Breast epithelium (tissue), 4 donors: Measurements from ENCODE around the gene HSD11B1. TPM values are rescaled to one million over a fixed set of nuclear protein-coding genes. Genes with fewer than 3 reads are reported as not detected.

Source experiments
- DNase-seq, 2 donors: peaks; one replicate each; pipeline ENCODE4 v3.0.0-alpha.2; 2019; ENCODE audit warnings: low spot score in 2 of 2
- H3K27ac ChIP-seq, 2 donors: fragments of 200-600 bp; sonication (generic) in 1 of 2; one replicate each; pipeline ENCODE4 v1.5.1; 2016 to 2019; ENCODE audit warnings: mild to moderate bottlenecking in 1 of 2
- H3K27me3 ChIP-seq, 2 donors: fragments of 200-600 bp; sonication (generic) in 1 of 2; one replicate each; pipeline versions ENCODE4 v1.5.1 to v1.6.0; 2017 to 2019; ENCODE audit warnings: control low read depth in 1 of 2, mild to moderate bottlenecking in 1 of 2
- H3K36me3 ChIP-seq: fragments of 200-600 bp; one replicate; pipeline ENCODE4 v1.5.1; 2019
- H3K4me1 ChIP-seq, 2 donors: fragments of 200-600 bp; sonication (generic); one replicate each; pipeline ENCODE4 v1.5.1; 2016 to 2019; ENCODE audit warnings: control low read depth in 1 of 2
- H3K4me3 ChIP-seq, 3 donors: fragments of 200-600 bp; sonication (generic); 1 replicate in 2 of 3; 2 replicates in 1 of 3; pipeline ENCODE4 v1.5.1; 2016 to 2019; ENCODE audit warnings: mild to moderate bottlenecking in 3 of 3, moderate library complexity in 2 of 3
- H3K9me3 ChIP-seq, 2 donors: fragments of 200-600 bp; sonication (generic) in 1 of 2; one replicate each; pipeline ENCODE4 v1.5.1; 2016 to 2019; ENCODE audit warnings: control low read depth in 1 of 2
- CTCF ChIP-seq, 3 donors: fragments of 450-650 bp; IDR thresholded peaks; one replicate each; pipeline ENCODE4 v1.5.1; 2016 to 2017; ENCODE audit warnings: antibody characterized with exemption in 3 of 3, mild to moderate bottlenecking in 3 of 3, moderate library complexity in 3 of 3
- POLR2A ChIP-seq: fragments of 450-650 bp; IDR thresholded peaks from one replicate; pipeline ENCODE4 v1.6.1; 2016; ENCODE audit warnings: antibody characterized with exemption, mild to moderate bottlenecking, moderate library complexity
- POLR2AphosphoS5 ChIP-seq, 3 donors: sonication (generic); formaldehyde crosslinking; IDR thresholded peaks; one replicate each; pipeline ENCODE4 v1.6.1; 2017; ENCODE audit warnings: antibody characterized with exemption in 3 of 3
- intact Hi-C: fragments of 100-400 bp; cut with DNase I; formaldehyde crosslinking; loops from one replicate; pipeline ENCODE4 v1.15.1; 2023; ENCODE audit warnings: low total_unique reads
- total RNA-seq, 3 donors: library from RNA; depleted of rRNA; stranded (reverse); fragments of >200 nt; gene quantifications; one replicate each; pipeline ENCODE4 v1.1.0, GENCODE V29; 2016

The HSD11B1 gene
- total RNA-seq, 3 donors from 2014 or later = 0.88 to 90.1 (median 7.5) TPM

DNA sequence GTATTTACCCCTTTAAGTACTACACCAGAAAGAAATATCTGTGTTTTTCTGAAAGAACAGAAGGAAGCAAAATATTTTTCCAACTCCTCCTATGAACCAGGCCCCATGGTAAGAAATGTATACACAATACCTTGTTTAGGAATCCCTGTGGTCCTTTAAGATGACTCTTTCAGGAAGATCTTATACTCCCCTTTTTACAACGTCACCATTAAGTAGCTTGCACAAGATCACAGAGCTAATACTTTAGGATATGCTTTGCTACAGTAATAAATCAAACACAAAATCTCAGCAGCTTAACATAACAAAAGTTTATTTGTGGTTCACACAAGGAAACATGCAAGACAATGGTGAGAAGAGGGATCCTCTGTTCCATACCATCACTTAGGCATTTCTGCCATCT lies 43.6 kb upstream of the HSD11B1 start:
- Histone ChIP-seq H3K9me3 (no peaks in the 10 kb centered on the region), H3K27ac (no peak overlapping the region), H3K27me3 (no peaks in the 10 kb centered on the region), H3K4me1 (no peaks in the 10 kb centered on the region), H3K4me3 (no peak overlapping the region), H3K36me3 (no peaks in the 10 kb centered on the region)
- TF ChIP-seq POLR2AphosphoS5 (IDR thresholded peaks at IDR 0.05) (no peak), POLR2A (no peak), CTCF (IDR thresholded peaks at IDR 0.05) (no peak)
- intact Hi-C loops = loop anchor here (1.0 kb wide), 1 partner anchor 16 kb away; no protein-coding TSS in a partner anchor
- no peak for DNase-seq

GRCh38 chr1:209662879-209663327 lies 41.7 kb upstream of the HSD11B1 start:
- H3K27ac ChIP-seq = no peak overlapping the region
- H3K36me3 ChIP-seq = no peaks in the 10 kb centered on the region
- no peak for TF ChIP-seq POLR2A
- no peak for TF ChIP-seq POLR2AphosphoS5 (IDR thresholded peaks at IDR 0.05)
- no peak for TF ChIP-seq CTCF (IDR thresholded peaks at IDR 0.05)
- no peak for DNase-seq
- no peak overlapping the region for H3K4me3 ChIP-seq
- no peaks in the 10 kb centered on the region for H3K4me1 ChIP-seq
- H3K27me3 ChIP-seq = no peaks in the 10 kb centered on the region
- intact Hi-C loops = no loop called here
- no peaks in the 10 kb centered on the region for H3K9me3 ChIP-seq

DNA sequence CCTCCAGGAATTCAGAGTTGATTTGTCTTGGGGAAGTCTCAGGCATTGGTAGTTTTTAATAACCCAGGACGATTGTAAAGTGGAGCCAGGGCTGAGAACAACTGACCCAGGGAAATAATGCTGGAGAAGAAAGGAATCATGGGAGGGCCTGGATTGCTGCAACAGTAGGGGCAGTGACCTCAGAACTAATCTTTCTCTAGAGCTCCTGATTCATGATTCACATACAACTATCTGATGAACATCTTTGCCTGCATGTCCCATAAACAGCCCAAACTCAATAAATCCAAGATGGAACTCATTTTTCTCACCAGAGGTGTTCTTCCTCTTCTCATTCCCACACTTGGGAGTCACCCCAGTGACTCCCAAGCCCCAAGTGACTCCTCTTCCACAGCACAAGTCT lies 37.5 kb upstream of the HSD11B1 start:
- Histone ChIP-seq H3K4me1 (no peaks in the 10 kb centered on the region), H3K36me3 (no peaks in the 10 kb centered on the region), H3K27me3 (no peaks in the 10 kb centered on the region), H3K9me3 (no peaks in the 10 kb centered on the region), H3K4me3 (no peak overlapping the region), H3K27ac (no peak overlapping the region)
- TF ChIP-seq POLR2A (no peak), POLR2AphosphoS5 (IDR thresholded peaks at IDR 0.05) (no peak), CTCF (IDR thresholded peaks at IDR 0.05) (no peak)
- no peak for DNase-seq
- intact Hi-C loops = no loop called here

DNA sequence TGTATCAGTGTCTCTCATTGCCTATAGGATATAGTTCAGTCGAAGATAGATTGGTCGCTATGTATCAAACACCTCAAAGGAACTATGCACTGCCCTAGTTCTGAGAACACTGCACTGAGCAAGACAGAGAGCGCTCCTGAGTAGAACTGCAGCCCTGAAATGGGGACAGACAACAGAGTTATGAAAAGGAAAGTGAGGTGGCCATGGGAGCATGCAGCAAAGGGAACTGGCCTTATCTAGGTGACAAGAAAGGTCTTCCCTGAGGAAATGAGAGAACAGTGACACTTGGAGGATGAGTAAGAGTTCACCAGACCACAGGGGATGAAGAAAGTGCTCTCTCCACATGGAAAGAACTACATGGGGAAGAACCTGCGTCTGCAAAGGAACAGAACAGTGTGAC lies 36.9 kb upstream of the HSD11B1 start:
- no peaks in the 10 kb centered on the region for H3K4me1 ChIP-seq
- no peak for DNase-seq
- no peaks in the 10 kb centered on the region for H3K36me3 ChIP-seq
- no peaks in the 10 kb centered on the region for H3K27me3 ChIP-seq
- H3K27ac ChIP-seq = no peak overlapping the region
- intact Hi-C loops = no loop called here
- H3K4me3 ChIP-seq = no peak overlapping the region
- TF ChIP-seq POLR2A (no peak), POLR2AphosphoS5 (IDR thresholded peaks at IDR 0.05) (no peak), CTCF (IDR thresholded peaks at IDR 0.05) (no peak)
- H3K9me3 ChIP-seq = no peaks in the 10 kb centered on the region

GRCh38 chr1:209670441-209671082 lies 34.1 kb upstream of the HSD11B1 start:
- Histone ChIP-seq H3K4me1 (no peaks in the 10 kb centered on the region), H3K27ac (no peak overlapping the region), H3K36me3 (no peaks in the 10 kb centered on the region), H3K4me3 (no peak overlapping the region), H3K9me3 (no peaks in the 10 kb centered on the region), H3K27me3 (no peaks in the 10 kb centered on the region)
- intact Hi-C loops = no loop called here
- TF ChIP-seq POLR2AphosphoS5 (IDR thresholded peaks at IDR 0.05) (no peak), CTCF (IDR thresholded peaks at IDR 0.05) (no peak)
- DNase-seq = no peak
